HepG2 (cell line): ENCODE data around the gene RFX2.

Experiments
- IKZF1 ChIP-seq: fragments of 450-650 bp; IDR thresholded peaks from 2 replicates; pipeline ENCODE4 v1.7.1; 2016
- TF ChIP-seq, protein P1 (sequence below): IDR thresholded peaks from 2 replicates; pipeline ENCODE4 v1.6.1; 2018; ENCODE audit warnings: missing genetic modification reagents

DNA sequence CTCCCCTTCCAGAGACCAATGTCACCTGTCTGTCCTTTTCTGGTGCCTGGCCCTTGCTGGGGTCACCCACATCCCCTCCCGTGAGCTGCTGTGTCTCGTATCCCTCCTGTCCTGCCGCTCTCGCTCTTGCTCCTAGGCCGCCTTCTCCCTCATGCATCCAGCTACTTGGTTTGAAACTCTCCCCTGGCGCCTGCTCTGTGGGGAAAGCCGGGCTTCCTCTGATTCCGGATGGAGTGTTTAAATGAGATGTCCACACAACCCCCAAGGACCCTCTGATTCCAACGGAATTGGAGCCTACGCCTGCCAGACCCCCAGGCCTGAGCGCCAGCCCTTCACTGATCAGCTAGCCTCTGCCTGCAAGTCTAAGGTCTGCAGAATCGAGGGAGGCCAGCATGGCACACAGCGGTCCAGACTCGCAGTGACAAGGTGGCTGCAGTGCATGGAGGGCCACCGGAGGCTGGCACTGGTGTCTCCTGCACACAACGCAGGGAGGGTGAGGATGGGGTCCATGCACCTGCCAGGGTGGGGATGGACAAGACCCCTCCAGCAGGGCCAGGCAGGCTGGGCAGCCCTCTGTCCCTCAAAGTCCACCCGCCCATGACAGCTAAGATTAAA is 47.2 kb downstream of the RFX2 start:
- no peak for TF ChIP-seq IKZF1
- TF ChIP-seq, protein P1, sequence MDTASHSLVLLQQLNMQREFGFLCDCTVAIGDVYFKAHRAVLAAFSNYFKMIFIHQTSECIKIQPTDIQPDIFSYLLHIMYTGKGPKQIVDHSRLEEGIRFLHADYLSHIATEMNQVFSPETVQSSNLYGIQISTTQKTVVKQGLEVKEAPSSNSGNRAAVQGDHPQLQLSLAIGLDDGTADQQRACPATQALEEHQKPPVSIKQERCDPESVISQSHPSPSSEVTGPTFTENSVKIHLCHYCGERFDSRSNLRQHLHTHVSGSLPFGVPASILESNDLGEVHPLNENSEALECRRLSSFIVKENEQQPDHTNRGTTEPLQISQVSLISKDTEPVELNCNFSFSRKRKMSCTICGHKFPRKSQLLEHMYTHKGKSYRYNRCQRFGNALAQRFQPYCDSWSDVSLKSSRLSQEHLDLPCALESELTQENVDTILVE (CRISPR knock-in tag) = no peak
